Ammon's horn (tissue), 1 donor: Measurements from ENCODE around the gene CAMSAP3.
"Not testable (repeated sequence)": the region's sequence is repeated elsewhere in the genome, so short reads cannot be mapped to it uniquely, and the experiment has no call there.

ENCODE experiments used
- DNase-seq: peaks from one replicate; pipeline ENCODE4 v3.0.0-alpha.2; 2016; ENCODE audit warnings: low spot score

Gene CAMSAP3

DNA sequence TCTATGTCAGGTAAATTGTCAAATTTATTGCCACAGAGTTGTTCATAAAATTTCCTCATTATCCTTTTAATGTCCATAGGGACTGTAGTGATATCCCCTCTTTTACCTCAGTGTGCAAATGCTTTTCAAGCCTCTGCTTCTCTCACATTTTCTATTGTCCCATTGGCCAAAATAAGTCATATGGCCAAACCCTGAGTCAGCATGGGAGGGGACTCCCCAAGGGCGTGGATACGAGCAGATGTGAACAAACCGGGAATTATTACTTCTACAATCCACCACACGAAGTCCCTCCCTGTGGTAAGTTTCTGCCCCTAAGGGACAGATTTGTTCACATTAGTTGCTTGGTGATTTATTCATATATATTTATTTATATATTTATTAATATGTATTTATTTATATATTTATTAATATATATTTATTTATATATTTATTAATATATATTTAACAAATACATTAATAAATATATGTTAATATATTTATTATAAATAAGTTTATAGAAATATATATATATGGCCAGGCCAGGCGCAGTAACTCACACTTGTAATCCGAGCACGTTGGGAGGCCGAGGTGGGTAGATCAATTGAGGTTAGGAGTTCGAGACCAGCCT is 20.1 kb upstream of the CAMSAP3 start:
- no peak for DNase-seq

DNA sequence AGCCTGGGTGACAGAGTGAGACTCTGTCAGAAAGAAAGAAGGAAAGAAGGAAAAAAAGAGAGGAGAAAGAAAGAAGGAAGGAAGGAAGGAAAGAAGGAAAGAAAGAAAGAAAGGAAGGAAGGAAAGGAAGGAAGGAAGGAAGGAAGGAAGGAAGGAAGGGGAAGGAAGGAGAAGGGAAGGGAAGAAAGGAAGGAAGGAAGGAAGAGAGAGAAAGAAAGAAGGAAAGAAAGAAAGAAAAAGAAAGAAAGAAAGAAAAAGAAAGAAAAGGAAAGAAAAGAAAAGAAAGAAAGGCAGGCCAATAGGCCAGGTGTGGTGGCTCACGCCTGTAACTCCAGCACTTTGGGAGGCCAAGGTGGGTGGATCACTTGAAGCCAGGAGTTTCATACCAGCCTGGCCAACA is 18.2 kb upstream of the CAMSAP3 start:
- not testable (repeated sequence) for DNase-seq

DNA sequence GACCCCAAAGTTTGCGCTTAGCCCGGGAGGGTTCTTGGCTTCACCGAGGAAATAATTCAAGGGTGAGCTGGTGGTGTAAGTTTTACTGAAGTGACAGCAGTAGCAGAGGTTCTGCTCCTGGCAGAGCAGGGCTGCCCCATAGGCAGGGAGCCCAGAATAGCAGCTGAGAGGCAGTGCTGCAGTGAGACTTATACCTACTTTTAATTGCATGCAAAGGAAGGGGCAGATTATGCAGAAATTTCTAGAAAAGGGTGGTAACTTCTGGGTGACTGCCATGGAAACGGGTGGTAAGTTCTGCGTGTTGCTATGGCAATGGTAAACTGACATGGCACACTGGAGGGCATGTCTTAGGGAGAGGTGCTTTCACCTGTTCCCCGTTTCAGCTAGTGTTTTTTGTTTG is 17.5 kb upstream of the CAMSAP3 start:
- DNase-seq, result no peak

DNA sequence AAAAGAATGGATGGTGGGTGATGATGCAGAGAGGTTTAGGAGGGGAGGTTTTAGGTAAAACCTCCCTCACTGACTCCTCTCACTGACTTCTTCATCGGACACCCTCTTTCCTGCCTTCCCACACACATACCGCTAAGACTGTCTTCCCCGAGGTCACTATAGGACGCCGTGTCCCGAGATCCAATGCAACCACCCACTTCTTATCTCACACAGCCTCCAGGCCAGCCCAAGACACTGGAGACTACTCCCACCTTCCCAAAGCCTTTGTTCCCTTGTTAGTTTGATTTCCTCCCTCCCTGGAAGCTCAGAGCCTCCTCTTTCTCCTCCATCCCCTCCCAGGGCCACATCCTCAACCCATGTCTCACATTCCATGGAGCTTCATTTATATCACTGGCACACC is 16.5 kb upstream of the CAMSAP3 start:
- DNase-seq, result no peak

DNA sequence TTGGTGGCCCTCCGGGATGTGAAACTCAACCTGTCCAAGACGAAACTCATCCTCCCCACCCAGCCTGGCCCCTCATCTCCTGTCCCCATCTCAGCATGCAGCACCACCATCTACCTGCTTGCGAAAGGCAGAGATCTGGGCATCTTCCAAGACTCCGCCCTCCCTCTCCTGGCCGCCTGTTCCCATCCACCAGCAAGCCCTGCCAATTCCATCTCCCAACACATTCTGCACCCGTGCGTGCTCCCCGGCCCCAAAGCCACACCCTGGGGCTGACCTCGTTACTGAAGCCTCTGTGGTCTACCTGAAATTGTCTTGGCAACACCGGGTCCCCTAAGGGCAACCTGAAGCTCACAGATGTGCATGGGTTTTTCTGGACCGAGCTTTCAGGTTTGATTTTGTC is 13.2 kb upstream of the CAMSAP3 start:
- DNase-seq, result no peak

DNA sequence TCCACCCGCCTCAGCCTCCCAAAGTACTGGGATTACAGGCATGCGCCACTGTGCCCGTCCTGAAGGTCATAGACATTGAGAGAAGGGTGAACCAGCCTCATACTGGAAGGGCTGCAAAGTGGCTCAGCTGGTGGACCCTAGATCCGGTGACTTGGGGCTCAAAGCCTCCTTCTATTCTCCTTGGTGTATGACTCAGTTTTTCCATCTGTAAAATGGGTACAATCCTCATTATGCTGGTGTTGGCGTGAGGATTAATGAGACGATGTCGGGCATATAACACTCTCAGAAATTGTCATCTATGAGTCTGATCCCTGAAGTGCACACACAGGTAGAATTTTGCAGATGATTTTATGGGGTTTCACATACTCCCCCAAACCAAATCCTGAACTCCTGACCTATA is 5.8 kb upstream of the CAMSAP3 start:
- DNase-seq, result no peak

DNA sequence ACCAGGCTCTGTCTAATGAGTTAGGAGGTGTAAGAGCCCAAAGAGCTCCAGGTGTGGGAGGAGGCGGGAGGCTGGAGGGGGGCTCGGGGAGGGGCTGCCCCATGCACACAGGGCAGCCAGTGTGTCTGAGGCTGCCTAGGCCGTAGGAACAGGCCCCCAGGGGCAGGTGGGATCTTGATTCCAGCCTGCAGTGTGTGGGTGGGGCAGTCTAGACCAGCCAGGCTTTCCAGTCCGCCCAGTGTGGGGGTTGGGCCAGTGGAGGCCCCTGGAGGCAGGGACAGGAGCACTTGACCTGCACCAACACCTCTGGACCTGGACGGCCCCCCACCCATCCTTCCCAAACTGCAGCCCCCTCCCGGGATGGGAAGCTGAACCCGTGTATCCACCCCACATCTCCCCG is 5.4 kb upstream of the CAMSAP3 start:
- no peak for DNase-seq

DNA sequence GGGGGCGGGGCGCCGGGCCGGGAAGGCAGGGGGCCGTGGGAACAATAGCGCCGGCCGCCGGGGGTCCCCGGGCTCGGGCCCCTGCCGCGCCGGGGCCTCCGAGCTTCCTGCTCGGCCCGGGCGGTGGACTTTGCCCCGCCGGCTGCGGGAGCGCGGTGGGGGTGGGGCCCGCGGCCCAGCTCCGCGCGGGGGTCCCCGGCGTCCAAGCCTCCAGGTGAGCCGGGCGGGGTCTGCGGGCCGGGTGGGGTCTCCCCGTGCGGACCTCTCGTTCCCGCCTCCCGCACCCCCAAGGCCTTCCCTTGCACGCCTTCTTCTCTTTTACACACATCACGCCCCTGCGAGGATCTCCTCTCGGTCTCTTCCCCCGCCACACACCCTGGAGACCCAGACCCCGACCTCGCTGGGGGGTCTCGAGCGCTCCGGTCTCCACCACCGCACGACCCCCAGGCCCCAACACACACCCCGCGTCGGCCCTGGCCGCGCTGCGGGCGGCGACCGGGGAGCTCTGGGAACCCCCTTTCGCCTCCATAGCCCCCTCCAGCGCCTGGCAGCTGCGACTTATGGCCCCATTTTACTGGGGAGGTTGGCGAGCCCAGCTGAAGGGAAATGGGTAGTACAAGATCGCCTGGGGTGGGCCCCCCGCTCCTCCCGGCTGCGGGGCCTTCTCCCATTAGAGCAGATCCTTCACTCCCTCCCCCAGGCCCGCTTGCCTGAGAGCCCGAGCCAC is 711 bp downstream of the CAMSAP3 start:
- DNase-seq, result no peak

DNA sequence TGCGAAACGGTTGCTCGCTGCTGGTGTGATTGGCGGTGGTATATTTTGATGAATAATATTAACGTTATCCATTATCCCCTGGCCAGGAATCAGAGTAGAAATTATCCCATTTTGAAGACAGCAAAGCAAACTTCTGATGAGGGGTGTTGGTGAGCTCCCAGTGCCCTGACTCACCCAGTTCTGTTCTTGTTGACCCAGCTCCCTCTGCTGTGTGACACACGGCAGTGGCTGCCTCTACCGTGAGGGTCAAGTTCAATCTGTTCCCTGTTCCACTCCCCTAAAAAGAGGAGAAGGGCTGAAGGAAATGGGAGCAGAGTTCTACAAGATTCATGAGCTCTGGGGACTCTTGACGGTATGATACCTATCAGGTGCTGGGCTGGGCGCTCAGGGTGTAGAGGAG is 2.0 kb downstream of the CAMSAP3 start:
- DNase-seq, result no peak

DNA sequence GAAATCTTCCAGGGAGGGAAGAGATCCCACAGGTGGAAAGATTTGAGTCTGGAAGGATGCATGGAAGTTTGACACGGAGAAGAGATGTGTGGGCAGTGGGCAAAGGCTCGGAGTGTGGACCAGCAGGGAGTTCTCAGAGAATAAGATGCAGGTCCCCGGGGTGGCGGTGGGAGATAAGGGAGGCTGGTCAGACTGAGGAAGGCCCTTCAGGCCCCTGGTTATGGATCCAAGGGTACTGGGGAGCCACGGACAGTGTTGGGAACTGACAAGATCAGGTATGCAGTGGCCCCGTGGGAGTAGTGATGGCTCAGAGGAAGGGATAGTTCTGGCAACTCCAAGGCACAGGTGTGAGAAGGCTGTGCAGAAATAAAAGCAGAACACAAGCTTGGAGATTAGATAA is 2.5 kb downstream of the CAMSAP3 start:
- DNase-seq, result no peak

DNA sequence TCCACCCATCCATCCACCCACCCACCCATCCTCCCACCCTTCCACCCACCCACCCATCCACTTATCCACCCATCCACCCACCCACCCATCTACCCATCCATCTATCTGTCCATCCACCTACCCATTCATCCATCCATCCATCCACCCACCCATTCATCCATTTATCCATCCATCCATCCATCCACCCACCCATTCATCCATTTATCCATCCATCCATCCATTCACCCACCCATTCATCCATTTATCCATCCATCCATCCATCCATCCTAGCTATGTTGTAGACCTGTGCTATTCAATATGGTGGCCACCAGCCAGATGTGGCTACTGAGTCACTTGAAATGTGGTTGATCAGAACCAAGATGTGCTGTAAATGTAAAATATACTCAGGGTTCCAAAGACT is 5.1 kb downstream of the CAMSAP3 start:
- DNase-seq, result no peak

DNA sequence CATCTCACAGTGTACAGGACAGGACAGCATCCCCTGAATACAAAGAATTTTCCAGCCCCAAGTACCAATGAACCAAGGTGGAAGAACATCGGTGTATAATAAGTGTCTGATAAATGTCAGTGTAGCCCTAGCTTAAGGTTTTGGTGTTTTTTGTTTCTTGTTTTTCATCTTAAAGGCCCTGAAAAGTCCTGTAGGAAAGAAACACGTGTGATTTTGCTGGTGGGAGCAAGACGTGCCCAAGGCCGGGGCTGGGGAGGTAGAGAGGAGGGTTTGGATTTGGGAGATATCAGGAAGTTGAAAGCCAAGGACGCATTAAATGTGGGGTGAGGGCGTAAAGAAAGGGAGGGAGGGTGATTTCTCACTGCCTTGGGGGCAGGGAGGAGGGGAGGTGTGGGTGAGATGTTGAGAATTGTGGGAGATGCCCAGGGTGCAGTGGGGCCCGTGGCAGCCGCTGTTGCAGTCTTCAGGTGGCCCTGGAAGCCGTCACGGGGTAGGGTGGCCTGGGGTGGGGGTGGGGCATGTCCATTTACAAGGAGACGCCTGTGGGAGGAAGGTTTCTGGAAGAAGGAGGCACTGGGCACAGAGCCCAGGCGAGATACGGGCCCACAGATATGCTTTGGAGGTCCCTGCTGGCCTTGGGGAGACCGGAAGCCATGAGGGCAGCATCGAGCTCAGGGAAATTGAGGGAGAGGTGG is 6.7 kb downstream of the CAMSAP3 start:
- DNase-seq, result no peak

DNA sequence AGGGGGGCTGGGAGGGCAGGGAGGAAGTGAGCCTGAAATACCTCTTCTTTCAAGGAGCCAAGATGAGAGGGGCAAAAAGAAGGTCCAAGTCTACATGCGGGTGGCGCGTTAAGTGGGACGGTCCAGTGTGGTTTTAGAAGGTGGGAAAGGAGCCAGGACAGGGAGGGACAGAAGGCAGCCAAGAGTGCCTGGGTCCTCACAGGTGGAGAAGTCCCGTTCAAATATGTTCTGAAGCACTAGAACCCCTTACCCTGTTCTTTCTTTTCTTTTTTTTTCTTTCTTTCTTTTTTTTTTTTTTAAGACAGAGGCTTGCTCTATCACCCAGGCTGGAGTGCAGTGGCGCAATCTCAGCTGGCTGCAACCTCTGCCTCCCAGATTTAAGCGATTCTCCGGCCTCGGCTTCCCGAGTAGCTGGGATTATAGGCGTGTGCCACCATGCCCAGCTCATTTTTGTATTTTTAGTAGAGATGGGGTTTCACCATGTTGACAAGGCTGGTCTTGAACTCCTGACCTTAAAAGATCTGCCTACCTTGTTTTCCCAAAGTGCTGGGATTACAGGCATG is 7.4 kb downstream of the CAMSAP3 start:
- DNase-seq, result no peak

DNA sequence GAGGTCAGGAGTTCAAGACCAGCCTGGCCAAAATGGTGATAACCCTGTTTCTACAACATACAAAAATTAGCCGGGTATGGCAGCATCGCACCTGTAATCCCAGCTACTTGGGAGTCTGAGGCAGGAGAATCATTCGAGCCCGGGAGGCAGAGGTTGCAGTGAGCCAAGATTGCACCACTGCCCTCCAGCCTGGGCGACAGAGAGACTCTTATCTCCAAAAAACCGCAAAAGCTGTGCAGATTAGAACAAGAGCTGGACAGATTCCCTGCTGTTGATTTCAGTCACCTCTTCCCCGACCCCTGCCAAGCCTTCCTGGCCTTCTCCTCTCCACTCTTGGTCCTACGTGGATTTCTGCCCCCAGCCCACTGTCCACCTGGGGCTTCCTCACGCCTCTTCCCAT is 8.3 kb downstream of the CAMSAP3 start:
- no peak for DNase-seq

DNA sequence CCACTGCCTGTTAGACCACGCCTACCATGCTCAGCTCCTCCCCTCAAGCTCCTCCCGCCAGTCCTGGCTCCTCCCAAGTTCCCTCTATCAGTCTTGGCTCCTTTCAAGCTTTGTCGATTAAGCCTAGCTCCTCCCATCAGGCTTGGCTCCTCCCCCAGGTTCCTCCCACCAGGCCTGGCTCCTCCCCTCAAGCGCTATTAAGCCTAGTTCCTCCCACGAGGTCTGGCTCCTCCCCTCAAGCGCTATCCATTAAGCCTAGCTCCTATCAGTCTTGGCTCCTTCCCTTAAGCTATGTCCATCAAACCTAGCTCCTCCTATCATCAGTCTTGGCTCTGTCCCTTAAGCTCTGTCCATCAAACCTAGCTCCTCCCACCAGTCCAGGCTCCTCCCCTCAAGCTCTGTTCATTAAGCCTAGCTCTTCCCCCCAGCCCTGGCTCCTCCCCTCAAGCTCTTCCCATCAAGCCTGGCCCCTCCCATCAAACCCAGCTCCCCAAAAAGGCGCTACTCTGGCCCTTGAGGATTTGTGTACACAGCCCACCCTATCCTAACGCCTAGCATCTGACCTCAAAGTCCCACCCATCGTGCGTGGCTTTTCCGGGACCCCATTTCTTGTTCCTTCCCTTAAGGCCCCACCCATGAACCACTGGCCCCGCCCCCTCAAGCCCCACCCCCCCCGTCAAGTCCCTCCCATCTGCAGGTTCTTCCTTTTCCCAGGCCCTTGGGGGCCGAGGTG is 10.0 kb downstream of the CAMSAP3 start:
- no peak for DNase-seq

DNA sequence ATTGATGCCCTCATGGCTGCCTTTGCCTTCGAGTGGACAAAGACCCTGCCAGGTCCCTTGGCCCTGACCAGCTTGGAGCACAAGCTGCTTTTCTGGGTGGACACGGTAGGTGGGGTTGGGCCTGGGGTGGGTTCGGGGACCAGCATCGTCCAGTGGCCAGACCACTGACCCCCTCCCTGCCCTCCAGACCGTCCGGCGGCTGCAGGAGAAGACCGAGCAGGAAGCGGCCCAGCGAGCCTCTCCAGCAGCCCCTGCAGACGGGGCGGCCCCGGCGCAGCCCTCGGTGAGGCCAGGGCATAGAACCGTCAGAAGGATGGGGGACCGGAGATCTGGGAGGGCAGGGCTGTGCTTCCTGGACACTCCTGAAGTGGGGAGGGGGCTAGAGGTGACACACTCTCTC is 10.6 kb downstream of the CAMSAP3 start:
- no peak for DNase-seq

DNA sequence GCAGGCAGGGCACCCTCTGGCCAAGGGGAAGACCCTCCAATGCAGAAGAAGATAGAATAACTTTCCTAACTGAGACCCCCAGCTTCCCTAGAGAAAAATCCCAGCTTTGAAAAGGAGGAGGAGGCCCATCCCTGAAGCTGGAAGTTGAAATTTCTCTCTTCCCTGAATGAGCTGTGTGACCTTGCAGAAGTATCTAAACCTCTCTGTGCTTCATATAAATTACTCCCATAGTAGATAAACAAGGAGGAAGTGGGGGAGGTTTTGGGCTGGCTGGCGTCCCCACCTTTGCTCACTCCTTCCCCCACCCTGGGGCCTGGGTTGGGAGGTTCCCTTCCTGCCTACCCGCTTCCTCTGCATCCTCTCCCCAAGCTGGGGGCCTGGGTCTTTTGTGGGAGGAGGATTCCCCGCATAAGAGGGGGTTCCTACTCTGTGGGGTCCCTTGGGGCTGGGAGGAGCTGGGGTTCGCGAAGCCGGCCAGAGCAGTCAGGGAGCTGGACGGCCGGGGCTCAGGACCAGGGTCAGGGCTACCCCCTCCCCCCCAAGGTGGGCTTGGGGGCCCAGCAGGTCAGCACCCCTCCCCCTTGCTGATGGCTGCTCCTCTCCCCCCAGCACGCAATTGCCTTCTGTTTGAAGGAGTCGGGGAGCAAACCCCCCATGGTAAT is 11.7 kb downstream of the CAMSAP3 start:
- DNase-seq, result no peak

DNA sequence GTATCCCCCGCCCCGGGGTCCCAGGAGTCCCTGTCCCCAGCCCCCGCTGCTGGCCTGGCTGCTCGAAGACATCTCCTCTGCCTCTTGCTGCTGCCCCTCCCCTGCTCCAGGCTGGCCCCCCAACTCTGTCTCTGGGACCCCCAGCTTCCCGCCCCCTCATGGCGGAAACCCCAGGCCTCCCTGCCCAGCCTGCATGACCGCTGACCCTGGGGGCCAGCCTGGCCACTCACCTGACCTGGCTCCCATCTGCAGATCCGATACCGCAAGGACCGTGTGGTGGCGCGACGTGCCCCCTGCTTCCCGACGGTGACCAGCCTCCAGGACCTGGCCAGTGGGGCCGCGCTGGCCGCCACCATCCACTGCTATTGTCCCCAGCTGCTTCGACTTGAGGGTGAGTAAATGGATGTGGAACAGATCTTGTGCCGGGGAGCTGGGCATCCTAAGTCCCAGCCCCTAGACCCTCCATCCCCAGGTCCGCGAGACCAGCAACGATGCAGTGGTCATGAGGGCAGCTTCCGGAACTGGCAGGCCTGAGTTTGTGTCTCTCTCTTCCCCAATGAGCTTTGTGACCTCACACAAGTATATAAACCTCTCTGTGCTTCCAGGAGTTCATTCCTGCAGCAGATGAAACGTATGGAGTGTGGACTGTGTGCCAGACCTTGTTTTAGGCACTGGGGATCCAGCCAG is 12.4 kb downstream of the CAMSAP3 start:
- no peak for DNase-seq

DNA sequence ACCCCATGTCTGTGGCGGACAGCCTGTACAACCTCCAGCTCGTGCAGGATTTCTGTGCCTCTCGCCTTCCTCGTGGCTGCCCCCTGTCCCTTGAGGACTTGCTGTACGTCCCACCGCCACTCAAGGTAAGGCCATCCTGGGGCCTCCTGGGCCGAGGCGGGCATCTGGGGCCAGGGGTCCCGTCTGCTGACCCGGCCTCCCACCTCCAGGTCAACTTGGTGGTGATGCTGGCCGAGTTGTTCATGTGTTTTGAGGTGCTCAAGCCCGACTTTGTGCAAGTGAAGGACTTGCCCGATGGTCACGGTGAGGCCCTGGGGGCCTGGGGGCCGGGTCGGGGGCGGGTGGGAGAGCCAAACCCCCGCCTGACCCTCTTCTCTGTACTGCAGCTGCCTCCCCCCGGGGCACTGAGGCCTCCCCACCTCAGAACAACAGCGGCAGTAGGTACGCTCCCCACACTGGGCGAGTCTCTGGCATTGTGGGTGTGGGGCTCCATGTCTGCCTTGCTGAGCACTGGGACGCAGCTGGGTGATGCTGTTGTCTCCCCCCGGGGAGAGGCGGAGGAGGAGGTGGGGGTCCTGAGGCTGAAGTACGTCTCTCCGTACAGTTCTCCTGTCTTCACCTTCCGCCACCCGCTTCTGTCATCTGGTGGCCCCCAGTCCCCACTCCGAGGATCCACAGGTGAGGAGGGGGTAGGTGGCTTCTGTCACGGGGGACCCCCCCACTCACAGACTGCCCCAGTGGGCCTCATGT is 15.0 kb downstream of the CAMSAP3 start:
- DNase-seq, result no peak

DNA sequence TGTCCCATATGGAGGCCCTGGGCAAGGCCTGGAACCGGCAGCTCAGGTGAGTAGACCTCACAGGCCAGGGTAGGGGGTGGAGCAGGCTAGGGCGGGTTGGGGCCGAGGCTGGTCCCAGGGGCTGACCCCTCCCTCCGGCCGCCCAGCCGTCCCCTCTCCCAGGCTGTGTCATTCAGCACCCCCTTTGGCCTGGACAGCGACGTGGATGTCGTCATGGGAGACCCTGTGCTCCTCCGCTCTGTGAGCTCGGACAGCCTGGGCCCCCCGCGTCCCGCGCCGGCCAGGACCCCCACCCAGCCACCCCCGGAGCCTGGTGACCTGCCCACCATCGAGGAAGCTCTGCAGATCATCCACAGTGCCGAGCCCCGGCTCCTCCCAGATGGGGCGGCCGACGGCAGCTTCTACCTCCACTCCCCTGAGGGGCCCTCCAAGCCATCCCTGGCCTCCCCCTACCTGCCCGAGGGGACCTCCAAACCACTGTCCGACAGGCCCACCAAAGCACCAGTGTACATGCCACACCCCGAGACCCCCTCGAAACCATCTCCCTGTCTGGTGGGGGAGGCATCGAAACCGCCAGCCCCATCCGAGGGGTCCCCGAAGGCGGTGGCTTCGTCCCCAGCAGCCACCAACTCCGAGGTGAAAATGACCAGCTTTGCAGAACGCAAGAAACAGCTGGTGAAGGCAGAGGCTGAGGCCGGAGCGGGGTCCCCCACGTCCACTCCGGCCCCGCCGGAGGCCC is 16.0 kb downstream of the CAMSAP3 start:
- DNase-seq, result no peak
